SH-SY5Y (cell line): ENCODE data around the gene INPP4A.

Source experiments
- GATA2 ChIP-seq: IDR thresholded peaks from 2 replicates; pipeline ENCODE4 v1.6.1; 2011; ENCODE audit warnings: mild to moderate bottlenecking, low read depth, low read length
- GATA3 ChIP-seq: IDR thresholded peaks from 2 replicates; pipeline ENCODE4 v1.6.1; 2011; ENCODE audit warnings: low read depth, mild to moderate bottlenecking, low read length, moderate library complexity

DNA sequence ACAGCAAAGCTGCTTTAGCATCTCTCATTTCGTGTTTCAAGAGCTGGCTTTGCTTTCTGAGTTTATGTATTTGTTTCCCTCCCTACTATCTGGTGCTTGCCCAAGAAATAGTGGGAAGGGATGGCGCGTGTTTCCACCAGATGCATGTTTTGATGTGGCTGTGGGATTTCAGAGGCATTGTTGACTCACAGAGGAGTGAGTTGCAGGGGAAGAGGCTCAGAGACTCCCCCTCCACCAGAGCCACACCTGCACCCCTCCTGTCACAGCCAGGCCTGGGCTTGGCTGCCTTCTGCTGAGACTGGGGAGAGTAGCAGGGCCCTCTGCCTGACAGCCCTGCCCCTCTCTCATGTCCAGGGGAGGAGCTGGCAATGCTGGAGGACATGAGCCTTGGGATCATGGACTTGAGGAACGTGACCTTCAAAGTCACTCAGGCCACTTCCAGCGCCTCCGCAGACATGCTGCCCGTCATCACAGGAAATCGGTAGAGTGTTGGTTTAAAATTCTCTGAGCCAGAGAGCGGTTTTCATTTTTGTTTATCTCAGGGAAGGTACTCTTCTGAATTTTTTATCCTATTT lies 120.7 kb downstream of the INPP4A start:
- TF ChIP-seq GATA3 (no peak), GATA2 (no peak)
